NCI-H187 treated with DMSO at 0.1 percent for 48 hours (cell line): Measurements from ENCODE around the gene ATXN2.

ENCODE experiments used
- DNase-seq: peaks from one replicate; lab custom pipeline; 2025; lab: John Stamatoyannopoulos, UW

Gene ATXN2

GRCh38 chr12:111450676-111451075 lies 148.4 kb downstream of the ATXN2 start:
- DNase-seq: no peak

GRCh38 chr12:111448846-111449790 lies 150.0 kb downstream of the ATXN2 start:
- DNase-seq: no peak

DNA sequence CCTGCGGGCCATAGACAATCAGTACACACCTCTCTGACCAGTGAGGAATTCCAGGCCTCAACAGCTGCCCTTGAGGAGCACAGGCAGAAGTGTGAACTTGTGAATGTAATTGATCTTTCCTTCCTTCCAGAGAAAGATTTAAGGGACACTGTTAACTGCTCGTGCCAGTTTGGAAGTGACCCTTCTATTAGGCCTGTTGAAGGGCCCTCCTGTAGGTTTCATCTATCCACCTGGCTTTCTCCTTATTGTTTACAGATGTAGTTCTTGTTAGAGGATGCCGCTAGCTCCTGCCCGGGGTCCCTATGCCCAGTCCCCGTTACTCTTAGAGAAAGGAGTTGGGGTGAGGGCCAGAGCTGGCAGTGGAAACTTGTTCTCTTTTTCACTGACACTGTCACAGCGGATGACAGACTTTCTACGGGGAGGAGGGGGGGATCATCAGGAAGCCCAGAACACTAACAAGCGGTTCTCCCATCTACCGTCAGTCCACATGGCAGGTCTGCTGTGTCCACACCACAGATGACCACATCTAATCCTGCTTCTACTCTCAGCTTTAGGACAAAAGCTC lies 150.8 kb downstream of the ATXN2 start:
- DNase-seq: no peak

- DNase-seq: no peak
Observed at GRCh38 chr12:111447571-111448265, 151.4 kb downstream of the ATXN2 start.

GRCh38 chr12:111446631-111447570 lies 152.2 kb downstream of the ATXN2 start:
- DNase-seq: no peak

- DNase-seq: no peak
Observed at GRCh38 chr12:111445726-111446581, 153.2 kb downstream of the ATXN2 start.

DNA sequence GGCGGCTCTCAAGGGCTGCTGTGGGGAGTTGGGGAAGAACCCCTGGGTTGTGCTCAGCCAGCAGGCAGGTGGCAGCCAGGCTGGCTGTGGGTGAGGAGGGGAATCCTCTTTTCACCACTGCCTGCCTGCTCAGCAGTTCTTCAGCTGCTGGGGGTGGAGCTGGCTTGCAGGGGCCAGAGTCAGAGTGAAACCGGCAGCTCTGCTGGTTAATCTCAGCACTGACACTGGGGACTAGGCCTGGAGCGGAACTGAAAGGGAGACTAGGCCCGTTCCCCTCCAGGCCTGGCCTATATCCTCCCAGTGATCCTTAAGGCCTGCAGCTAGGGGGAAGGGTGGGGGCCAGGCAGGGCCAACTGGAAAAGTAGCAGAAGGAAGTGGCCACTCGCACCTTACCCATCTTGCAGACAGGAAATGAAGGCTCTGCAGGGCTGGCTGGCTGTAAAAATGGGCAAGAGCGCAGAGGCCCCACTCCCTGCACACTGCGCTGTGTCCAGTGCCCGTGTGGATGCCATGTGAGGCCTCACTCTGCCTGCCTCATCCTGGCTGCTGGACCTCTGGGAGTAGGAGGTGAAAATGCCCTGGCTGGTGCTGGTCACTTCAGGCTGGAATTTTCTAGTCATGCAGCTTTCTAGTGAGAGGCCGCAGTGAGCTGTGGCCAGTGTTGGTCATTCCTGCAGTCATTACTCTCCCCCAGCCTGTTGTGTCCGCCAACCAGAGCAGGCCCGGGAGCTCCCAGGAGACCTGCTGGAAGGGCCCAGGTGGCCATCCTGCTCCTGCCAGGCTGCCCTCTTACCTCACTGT lies 154.0 kb downstream of the ATXN2 start:
- no peak for DNase-seq

DNA sequence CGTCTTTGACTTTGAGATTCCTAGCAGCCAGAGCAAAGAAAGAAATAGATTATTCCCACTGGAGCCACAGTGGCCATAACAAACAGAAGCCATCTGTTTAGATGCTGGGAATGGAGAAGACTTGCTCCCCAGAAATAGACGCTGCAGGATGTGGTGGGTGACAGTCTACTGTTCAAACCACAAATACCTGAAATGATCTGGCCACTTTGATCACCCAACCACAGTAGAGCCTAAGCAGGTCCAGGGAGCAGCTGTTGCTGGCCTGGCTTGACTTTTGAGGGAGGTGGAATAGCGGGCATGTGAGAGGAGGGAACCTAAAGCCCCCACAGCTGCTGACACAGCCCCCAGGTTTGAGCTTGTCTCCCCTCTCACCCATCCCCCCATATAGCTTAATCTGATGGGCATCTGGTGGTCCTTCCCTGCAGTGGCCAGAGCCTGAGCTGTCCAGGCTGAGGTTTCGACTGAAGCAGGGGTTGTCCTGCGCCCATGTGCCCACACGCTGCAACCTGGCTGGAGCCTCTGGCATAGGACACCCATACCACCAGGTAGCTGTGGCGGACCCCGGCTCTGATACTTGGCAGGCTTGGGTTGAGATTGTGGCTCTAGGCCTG lies 154.7 kb downstream of the ATXN2 start:
- no peak for DNase-seq

- DNase-seq: no peak
Observed at GRCh38 chr12:111443586-111443985, 155.5 kb downstream of the ATXN2 start.

DNA sequence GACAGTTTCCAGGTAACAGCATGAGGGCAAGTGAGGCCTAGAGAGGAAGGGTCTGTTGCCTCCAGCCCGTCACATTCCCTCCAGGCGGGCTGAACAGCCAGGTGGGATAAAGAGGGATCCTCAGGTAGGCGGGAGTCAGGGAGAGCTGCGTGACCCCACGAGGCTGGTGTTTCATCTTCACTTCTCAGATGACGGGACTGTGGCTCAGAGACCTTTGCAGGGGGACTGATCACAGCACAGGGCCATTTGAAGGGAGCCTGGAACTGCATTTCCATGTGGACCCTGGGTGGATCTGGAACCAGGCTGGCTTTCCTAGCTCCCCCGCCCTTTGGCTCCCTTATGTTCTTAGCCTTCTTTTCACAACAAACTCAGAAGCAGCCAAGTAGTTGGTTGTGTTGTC lies 156.0 kb downstream of the ATXN2 start:
- DNase-seq: no peak

- DNase-seq: no peak
Observed at GRCh38 chr12:111442301-111443045, 156.6 kb downstream of the ATXN2 start.

- DNase-seq: no peak
Observed at GRCh38 chr12:111441107-111441928, 157.8 kb downstream of the ATXN2 start.

DNA sequence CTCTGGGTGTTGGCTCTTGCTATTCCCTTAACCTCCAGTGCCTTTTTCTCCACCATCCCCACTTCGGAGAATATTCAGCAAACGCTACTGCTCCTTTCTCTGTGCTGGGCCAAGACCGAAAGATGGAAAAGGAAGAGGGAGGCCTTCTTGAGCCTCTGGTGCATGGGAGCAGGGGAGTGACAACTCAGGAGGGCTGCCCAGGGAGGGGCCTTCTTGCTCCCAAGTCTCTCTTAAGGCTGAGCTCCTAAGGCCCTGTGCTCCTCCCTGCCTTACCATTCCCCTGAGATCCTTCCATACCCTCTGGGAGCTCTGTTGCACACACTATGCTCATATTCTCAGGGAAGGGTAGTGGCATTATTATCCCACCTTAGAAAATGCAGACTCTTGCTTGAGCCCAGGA lies 158.5 kb downstream of the ATXN2 start:
- DNase-seq: no peak

- DNase-seq: no peak
Observed at GRCh38 chr12:111440152-111440551, 159.0 kb downstream of the ATXN2 start.

- no peak for DNase-seq
Observed at GRCh38 chr12:111439657-111440151, 159.4 kb downstream of the ATXN2 start.

DNA sequence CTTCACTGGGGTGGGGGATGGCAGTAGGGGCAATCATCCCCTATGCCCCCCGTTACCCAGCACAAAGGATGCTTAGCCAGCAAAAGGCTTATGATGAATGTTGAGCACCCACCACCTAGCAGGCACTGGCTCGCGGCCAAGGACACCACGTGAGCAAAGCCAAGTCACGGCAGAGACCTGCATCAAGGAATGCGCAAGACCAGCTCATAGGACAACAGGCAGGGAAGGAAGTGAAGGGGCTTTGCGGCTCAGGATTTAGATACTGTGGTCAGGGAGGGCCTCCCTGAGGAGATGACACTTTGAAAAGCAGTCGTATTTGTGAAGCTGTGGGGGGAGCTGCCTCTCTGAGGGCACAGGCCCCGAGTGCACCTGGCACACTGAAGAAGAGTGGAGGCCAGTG lies 160.6 kb downstream of the ATXN2 start:
- no peak for DNase-seq

- no peak for DNase-seq
Observed at GRCh38 chr12:111437816-111438454, 161.2 kb downstream of the ATXN2 start.
